Urothelium cell line (cell line): Measurements from ENCODE around the gene P2RY8.

ENCODE experiments used
- DNase-seq: peaks from one replicate; pipeline ENCODE4 v3.0.0; 2011; ENCODE audit warnings: low spot score, mixed read lengths
- FAIRE-seq: peaks from 2 replicates; lab custom pipeline; 2011; peaks lifted over from hg19 to GRCh38; lab: Jason Lieb, UNC

P2RY8 gene

GRCh38 chrX:1420371-1420770 is 116.6 kb downstream of the P2RY8 start:
- DNase-seq = no peak
- FAIRE-seq = no peak

DNA sequence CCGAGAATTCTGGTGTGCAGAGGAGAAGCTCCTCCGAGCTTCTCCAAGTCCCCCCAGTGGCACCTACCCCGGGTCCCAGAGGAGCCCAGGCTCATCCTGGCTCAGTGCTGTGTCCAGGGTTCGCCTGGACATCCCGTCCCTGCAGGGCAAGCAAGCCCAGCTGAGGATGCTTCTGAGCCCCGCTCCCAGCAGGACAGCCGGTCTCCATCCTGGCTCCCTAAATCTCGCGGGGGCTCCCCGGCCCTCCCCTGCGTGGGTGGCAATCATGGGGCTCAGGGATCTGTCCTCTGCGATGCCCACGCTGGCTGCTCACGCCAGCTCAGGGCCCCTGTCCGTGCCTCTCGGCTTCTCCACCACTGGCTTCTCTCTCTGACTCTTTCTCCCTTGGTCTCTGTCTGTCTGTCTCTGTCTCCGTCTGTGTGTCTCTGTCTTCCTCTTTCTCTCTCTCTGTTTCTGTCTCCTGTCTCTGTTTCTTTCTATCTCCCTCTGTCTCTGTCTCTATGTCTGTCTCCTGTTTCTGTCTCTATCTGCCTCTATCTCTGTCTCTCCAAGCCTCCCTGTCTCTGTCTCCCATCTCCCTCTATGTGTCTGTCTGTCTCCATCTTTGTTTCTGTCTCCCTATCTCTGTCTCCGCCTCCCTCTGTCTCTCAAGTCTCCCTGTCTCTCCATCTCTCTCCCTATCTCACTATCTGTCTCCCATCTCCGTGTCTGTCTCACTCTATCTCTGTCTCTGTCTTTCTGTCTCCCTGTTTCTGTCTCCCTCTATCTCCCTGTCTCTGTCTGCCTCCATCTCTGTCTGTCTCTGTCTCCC is 117.2 kb downstream of the P2RY8 start:
- DNase-seq = no peak

DNA sequence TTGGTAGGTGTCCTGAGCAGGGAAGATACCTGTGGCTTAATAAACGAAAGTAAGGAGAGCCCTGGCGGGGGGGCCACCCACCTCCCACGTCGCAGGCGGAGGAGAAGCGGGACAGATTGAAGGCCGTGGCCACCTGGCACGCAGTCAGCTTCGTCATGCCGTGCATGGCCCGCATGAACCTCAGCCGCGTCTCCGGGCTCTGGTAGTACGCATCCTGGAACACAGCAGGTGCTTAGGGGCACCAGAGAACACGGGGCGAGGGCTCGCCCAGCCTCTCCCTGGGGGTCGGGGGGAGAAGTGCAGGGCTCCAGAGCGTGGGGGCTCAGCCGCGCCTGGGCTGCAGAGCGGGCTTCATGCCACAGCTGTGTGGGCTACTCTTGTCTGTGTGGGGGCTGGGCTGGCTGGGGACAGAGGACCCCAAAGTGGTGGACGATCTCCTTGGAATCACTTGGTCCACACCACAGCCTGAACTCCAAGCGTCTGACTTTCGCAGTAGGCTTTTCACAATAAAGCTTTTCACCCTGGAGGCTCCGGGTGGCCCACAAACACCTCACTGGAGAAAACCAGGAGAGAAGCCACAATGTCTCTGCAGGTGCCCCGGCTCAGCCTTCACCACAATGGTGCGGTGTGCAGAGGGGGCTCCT is 118.0 kb downstream of the P2RY8 start:
- no peak for FAIRE-seq

More for the DNA sequence above, 117.2 kb downstream of the P2RY8 start:
- FAIRE-seq = no peak

GRCh38 chrX:1417921-1418771 is 118.8 kb downstream of the P2RY8 start:
- FAIRE-seq (no peak), DNase-seq (no peak)

More for the DNA sequence above, 118.0 kb downstream of the P2RY8 start:
- DNase-seq = no peak

DNA sequence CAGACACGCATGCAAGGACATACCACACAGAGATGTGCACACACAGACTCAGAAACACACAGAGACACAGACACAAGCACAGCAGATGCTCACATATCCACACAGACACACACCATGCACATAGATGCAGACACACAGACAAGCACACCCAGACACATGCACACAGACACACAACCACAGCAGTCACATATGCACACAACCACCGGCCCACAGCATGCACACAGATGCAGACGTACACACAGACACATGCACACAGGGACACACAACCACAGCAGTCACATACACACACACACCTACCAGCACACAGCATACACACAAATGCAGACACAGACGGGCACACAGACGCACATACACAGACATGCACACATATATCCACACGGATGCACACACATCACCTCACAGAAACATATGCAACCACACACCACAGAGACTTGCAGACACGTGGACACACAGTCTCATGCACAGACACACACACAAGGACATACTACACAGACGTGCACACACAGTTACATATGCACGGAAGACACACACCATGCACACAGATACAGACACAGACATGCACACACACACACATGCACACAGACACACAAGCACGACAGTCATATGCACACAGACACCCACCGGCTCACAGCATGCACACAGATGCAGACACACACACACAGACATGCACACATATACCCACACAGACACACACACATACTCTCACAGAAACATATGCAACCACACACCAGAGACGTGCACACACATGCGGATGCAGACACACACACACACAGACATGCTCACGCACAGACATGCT is 119.8 kb downstream of the P2RY8 start:
- no peak for DNase-seq
- no peak for FAIRE-seq

DNA sequence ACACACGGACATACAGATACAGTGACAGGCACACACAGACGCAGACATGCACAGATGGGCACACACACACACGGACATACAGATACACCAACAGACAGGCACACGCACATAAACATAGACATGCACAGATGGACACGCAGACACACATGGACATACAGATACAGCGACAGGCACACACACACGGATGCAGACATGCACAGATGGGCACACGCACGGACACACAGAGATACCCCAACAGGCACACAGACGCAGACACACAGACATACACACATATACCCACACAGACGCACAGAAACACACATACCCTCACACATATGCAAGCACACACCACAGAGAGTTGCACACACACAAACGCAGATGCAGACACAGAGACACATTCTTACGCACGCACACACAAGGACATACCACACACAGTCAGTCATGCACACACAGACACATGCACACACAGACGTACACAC is 120.6 kb downstream of the P2RY8 start:
- no peak for FAIRE-seq

More for the DNA sequence above, 120.6 kb downstream of the P2RY8 start:
- no peak for DNase-seq
